ENCODE data around the gene ZNF398. TPM values are rescaled to one million over a fixed set of nuclear protein-coding genes. Genes with fewer than 3 reads are reported as not detected.

The ZNF398 gene
- total RNA-seq, 2 donors from 2014 or later: 11.2 to 22.4 TPM

- H3K4me1 ChIP-seq: no peaks in the 10 kb centered on the region
- intact Hi-C loops (cut with DNase I): no loop called here
- no peaks in the 10 kb centered on the region for H3K27me3 ChIP-seq
- TF ChIP-seq POLR2A (IDR thresholded peaks at IDR 0.05) (no peak), CTCF (IDR thresholded peaks at IDR 0.05) (no peak)
- no peak overlapping the region for H3K4me3 ChIP-seq
- H3K9me3 ChIP-seq: no peaks in the 10 kb centered on the region
- no peak overlapping the region for H3K27ac ChIP-seq
- 82 to 84% methylated on average over 5 of the region's 5 CpGs for WGBS, 2 donors
- DNase-seq (no peak), ATAC-seq (no peak)
- peaks cover 0 to 10% of the 10 kb centered on the region in 2 donors for H3K36me3 ChIP-seq (replicated peaks in 1 of 2; ENCODE audit: insufficient read depth in 1 of 2, low read depth in 2 of 2)
Observed at GRCh38 chr7:149161241-149161848, 14.1 kb downstream of the ZNF398 start.

GRCh38 chr7:149166142-149166541 lies 18.9 kb downstream of the ZNF398 start:
- H3K36me3 ChIP-seq (replicated peaks in 1 of 2; ENCODE audit: insufficient read depth in 1 of 2, low read depth in 2 of 2): peaks cover 5 to 24% of the 10 kb centered on the region in 2 donors
- H3K4me3 ChIP-seq: no peak overlapping the region
- H3K9me3 ChIP-seq: no peaks in the 10 kb centered on the region
- DNase-seq (no peak), ATAC-seq (no peak)
- TF ChIP-seq POLR2A (IDR thresholded peaks at IDR 0.05) (no peak), CTCF (IDR thresholded peaks at IDR 0.05) (no peak)
- intact Hi-C loops (cut with DNase I): no loop called here
- H3K4me1 ChIP-seq: no peaks in the 10 kb centered on the region
- 73 to 83% methylated on average over 1 of the region's 1 CpG for WGBS, 2 donors
- H3K27me3 ChIP-seq: no peaks in the 10 kb centered on the region
- H3K27ac ChIP-seq: no peak overlapping the region

GRCh38 chr7:149166630-149167352 lies 19.5 kb downstream of the ZNF398 start:
- Histone ChIP-seq H3K4me1 (no peaks in the 10 kb centered on the region), H3K27ac (no peak overlapping the region), H3K27me3 (no peaks in the 10 kb centered on the region), H3K36me3 (replicated peaks in 1 of 2; ENCODE audit: insufficient read depth in 1 of 2, low read depth in 2 of 2) (peaks cover 5 to 24% of the 10 kb centered on the region in 2 donors), H3K9me3 (no peaks in the 10 kb centered on the region), H3K4me3 (no peak overlapping the region)
- ATAC-seq (no peak), DNase-seq (no peak)
- intact Hi-C loops (cut with DNase I): no loop called here
- TF ChIP-seq POLR2A (IDR thresholded peaks at IDR 0.05) (no peak), CTCF (IDR thresholded peaks at IDR 0.05) (no peak)

- no peak overlapping the region for H3K4me3 ChIP-seq
- intact Hi-C loops (cut with DNase I): no loop called here
- ATAC-seq (no peak), DNase-seq (no peak)
- H3K27me3 ChIP-seq: no peaks in the 10 kb centered on the region
- no peak overlapping the region for H3K27ac ChIP-seq
- peaks cover 3 to 16% of the 10 kb centered on the region in 2 donors for H3K36me3 ChIP-seq (replicated peaks in 1 of 2; ENCODE audit: insufficient read depth in 1 of 2, low read depth in 2 of 2)
- no peaks in the 10 kb centered on the region for H3K4me1 ChIP-seq
- TF ChIP-seq POLR2A (IDR thresholded peaks at IDR 0.05): no peak
- no peak for TF ChIP-seq CTCF (IDR thresholded peaks at IDR 0.05)
- H3K9me3 ChIP-seq: no peaks in the 10 kb centered on the region
- 78 to 81% methylated on average over 9 of the region's 9 CpGs for WGBS, 2 donors
Observed at GRCh38 chr7:149171892-149172533, 24.8 kb downstream of the ZNF398 start.

Data from body of pancreas (tissue), 4 donors.